Mesendoderm (in vitro differentiated cells): ENCODE data around the gene SLC23A2.
"Not testable (repeated sequence)": the region's sequence is repeated elsewhere in the genome, so short reads cannot be mapped to it uniquely, and the experiment has no call there.

Experiments
- DNase-seq: peaks from one replicate; pipeline ENCODE4 v3.0.0; 2013
- H2AK5ac ChIP-seq: 2 replicates; pipeline ENCODE4 v1.6.1; 2013; ENCODE audit warnings: low read length, inconsistent platforms
- H2BK120ac ChIP-seq: 2 replicates; pipeline ENCODE4 v1.6.1; 2013; ENCODE audit warnings: low read depth, mild to moderate bottlenecking, low read length, moderate library complexity, mixed read lengths
- H2BK15ac ChIP-seq: replicated peaks from 2 replicates; pipeline ENCODE4 v1.6.1; 2013; ENCODE audit warnings: low read depth, mild to moderate bottlenecking, moderate library complexity
- H2BK5ac ChIP-seq: 2 replicates; pipeline ENCODE4 v1.6.1; 2013; ENCODE audit warnings: low read length, inconsistent platforms
- H3K18ac ChIP-seq: 2 replicates; pipeline ENCODE4 v1.6.1; 2013; ENCODE audit warnings: mild to moderate bottlenecking, low read length, mixed read lengths
- H3K23ac ChIP-seq: one replicate; pipeline ENCODE4 v1.6.1; 2013; ENCODE audit warnings: low read length
- H3K27ac ChIP-seq: 2 replicates; pipeline ENCODE4 v1.5.1; 2013; ENCODE audit warnings: low read depth, mild to moderate bottlenecking, inconsistent platforms, low read length, moderate library complexity
- H3K27me3 ChIP-seq: 2 replicates; pipeline ENCODE4 v1.6.1; 2013; ENCODE audit warnings: low read length, control low read depth, mild to moderate bottlenecking, inconsistent platforms; ENCODE audit not compliant: insufficient read depth, poor library complexity
- H3K36me3 ChIP-seq: 2 replicates; pipeline ENCODE4 v1.6.1; 2013; ENCODE audit warnings: low read length, inconsistent platforms; ENCODE audit not compliant: control insufficient read depth, insufficient read depth
- H3K4ac ChIP-seq: one replicate; pipeline ENCODE4 v1.6.1; 2013; ENCODE audit warnings: low read depth, mild to moderate bottlenecking, low read length, moderate library complexity
- H3K4me1 ChIP-seq: 2 replicates; pipeline ENCODE4 v1.6.1; 2013; ENCODE audit warnings: low read depth, low read length, inconsistent platforms; ENCODE audit not compliant: control insufficient read depth
- H3K4me2 ChIP-seq: 2 replicates; pipeline ENCODE4 v1.6.1; 2013; ENCODE audit warnings: low read length
- H3K4me3 ChIP-seq: 2 replicates; pipeline ENCODE4 v1.5.1; 2013; ENCODE audit warnings: mild to moderate bottlenecking, low read length
- H3K56ac ChIP-seq: one replicate; pipeline ENCODE4 v1.6.1; 2013; ENCODE audit warnings: low read length
- H3K79me1 ChIP-seq: 2 replicates; pipeline ENCODE4 v1.6.1; 2013; ENCODE audit warnings: low read length, inconsistent platforms
- H3K79me2 ChIP-seq: 2 replicates; pipeline ENCODE4 v1.6.1; 2013; ENCODE audit warnings: mild to moderate bottlenecking, low read length; ENCODE audit not compliant: control insufficient read depth, insufficient read depth
- H3K9ac ChIP-seq: 2 replicates; pipeline ENCODE4 v1.6.1; 2013; ENCODE audit warnings: low read length, inconsistent platforms
- H4K5ac ChIP-seq: one replicate; pipeline ENCODE4 v1.6.1; 2013; ENCODE audit warnings: low read length
- H4K8ac ChIP-seq: one replicate; pipeline ENCODE4 v1.6.1; 2013; ENCODE audit warnings: low read depth, mild to moderate bottlenecking, control low read depth, low read length, moderate library complexity
- WGBS: extraction: QIAGEN DNeasy Blood & Tissue Kit; methylation state at CpG from one replicate; pipeline ENCODE4 v1.1.7; 2013; ENCODE audit warnings: low lambda C conversion rate, missing lambda C conversion rate; ENCODE audit not compliant: insufficient coverage; ENCODE audit errors: extremely low coverage; 5-methylcytosine and 5-hydroxymethylcytosine counted together

Gene SLC23A2

DNA sequence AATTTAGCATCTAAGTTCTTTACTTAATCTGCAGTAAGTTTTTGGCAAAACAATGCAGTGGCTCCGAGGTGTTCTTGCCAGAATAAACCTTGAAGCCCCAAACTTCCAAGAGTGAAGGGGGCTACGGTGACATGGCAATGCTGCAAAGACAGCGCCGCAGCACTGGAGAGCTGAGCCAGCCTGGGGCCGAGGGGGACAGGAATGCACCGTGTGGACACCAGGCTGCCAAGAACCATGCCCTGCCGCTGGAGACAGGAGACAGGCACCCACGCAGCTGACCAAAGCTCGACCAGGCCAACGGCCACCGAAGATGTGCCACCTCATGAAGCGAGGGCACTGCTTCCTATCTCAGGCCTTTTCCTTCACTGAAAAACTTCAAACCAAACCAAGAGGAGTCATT, 146.2 kb downstream of the SLC23A2 start:
- H3K9ac ChIP-seq = no peak overlapping the region
- WGBS = no CpG with 5 or more reads among the region's 12 CpGs
- H3K79me1 ChIP-seq = no peaks in the 10 kb centered on the region
- no peak for DNase-seq
- H3K36me3 ChIP-seq = no peaks in the 10 kb centered on the region
- H3K56ac ChIP-seq = no peak overlapping the region
- no peak overlapping the region for H3K27ac ChIP-seq
- no peaks in the 10 kb centered on the region for H3K4me1 ChIP-seq
- no peak overlapping the region for H2BK15ac ChIP-seq
- no peak overlapping the region for H3K4me2 ChIP-seq
- no peak overlapping the region for H4K5ac ChIP-seq
- H2AK5ac ChIP-seq = no peak overlapping the region
- H3K4me3 ChIP-seq = no peak overlapping the region
- no peak overlapping the region for H3K4ac ChIP-seq
- H4K8ac ChIP-seq = no peak overlapping the region
- no peaks in the 10 kb centered on the region for H3K79me2 ChIP-seq
- H3K23ac ChIP-seq = no peak overlapping the region
- no peak overlapping the region for H2BK120ac ChIP-seq
- H3K27me3 ChIP-seq = no peaks in the 10 kb centered on the region
- no peak overlapping the region for H3K18ac ChIP-seq
- no peak overlapping the region for H2BK5ac ChIP-seq

DNA sequence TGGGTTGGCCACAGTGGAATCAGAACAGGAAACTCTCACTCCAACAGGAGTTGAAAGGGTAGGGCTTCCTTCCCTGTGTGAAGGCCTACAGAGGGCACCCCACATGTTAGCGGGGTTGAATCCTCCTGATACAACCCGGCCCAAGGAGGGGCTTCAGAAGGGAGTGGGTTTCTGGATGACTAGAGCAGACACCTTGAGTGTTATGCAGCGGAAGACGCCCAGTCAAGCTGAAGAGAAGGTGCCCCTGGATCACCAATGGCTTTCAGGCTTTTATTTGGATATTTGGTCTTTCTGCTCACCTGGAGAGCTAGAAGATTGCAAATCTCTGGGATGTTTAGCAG, 146.8 kb downstream of the SLC23A2 start:
- no peak overlapping the region for H3K9ac ChIP-seq
- no peak overlapping the region for H4K8ac ChIP-seq
- no peaks in the 10 kb centered on the region for H3K4me1 ChIP-seq
- no peak overlapping the region for H3K4ac ChIP-seq
- H3K18ac ChIP-seq = no peak overlapping the region
- no peak overlapping the region for H3K4me3 ChIP-seq
- DNase-seq = no peak
- no peaks in the 10 kb centered on the region for H3K79me2 ChIP-seq
- no peak overlapping the region for H3K56ac ChIP-seq
- no peak overlapping the region for H2AK5ac ChIP-seq
- no peaks in the 10 kb centered on the region for H3K27me3 ChIP-seq
- H3K23ac ChIP-seq = no peak overlapping the region
- no CpG with 5 or more reads among the region's 4 CpGs for WGBS
- no peak overlapping the region for H3K27ac ChIP-seq
- no peak overlapping the region for H3K4me2 ChIP-seq
- H2BK15ac ChIP-seq = no peak overlapping the region
- no peak overlapping the region for H2BK5ac ChIP-seq
- H3K79me1 ChIP-seq = no peaks in the 10 kb centered on the region
- no peak overlapping the region for H2BK120ac ChIP-seq
- no peaks in the 10 kb centered on the region for H3K36me3 ChIP-seq
- no peak overlapping the region for H4K5ac ChIP-seq

DNA sequence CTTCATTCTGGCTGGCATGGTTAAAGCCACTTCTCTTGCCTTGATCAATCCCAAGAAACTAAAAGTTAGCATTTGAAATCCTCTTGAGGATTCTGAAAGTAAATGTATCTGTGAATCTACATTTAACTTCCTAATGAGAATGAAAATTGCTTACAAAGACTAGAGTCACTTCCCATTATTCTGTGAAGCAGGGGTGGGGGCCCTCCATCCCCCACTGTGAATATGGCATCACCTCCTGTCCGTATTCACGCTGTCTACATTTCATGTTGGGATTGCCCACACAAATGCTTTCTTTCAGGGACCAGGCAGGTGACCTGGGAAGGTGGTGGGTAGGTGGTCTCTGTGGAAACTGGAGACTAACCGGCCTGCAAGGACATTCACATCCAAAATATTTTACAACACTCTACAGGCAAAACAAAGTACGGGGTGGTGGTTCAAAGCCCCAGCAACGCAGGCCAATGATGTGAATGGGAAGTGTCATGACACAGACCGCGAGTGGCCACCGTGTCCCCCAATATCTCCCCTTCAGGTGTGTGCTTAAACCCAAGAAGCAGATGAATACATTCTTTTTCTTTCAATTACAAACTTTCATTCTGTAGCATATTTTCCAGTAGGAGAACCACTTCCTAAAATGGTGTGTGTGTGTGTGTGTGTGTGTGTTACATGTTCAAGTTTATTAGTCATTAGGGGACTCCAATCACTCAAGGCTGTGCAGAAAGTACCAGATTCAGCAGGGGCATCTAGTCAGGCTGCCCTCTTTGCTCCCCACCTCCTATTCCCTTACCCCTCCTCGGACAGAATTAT, 147.4 kb downstream of the SLC23A2 start:
- Histone ChIP-seq H2BK15ac (no peak overlapping the region), H3K4me3 (no peak overlapping the region), H3K27me3 (no peaks in the 10 kb centered on the region), H3K27ac (no peak overlapping the region), H3K79me1 (no peaks in the 10 kb centered on the region), H3K4ac (no peak overlapping the region), H3K4me1 (no peaks in the 10 kb centered on the region), H3K4me2 (no peak overlapping the region), H3K36me3 (no peaks in the 10 kb centered on the region), H3K56ac (no peak overlapping the region), H4K8ac (no peak overlapping the region), H3K9ac (no peak overlapping the region), H3K79me2 (no peaks in the 10 kb centered on the region), H2BK120ac (no peak overlapping the region), H2AK5ac (no peak overlapping the region), H4K5ac (no peak overlapping the region), H3K18ac (no peak overlapping the region), H3K23ac (no peak overlapping the region), H2BK5ac (no peak overlapping the region)
- no peak for DNase-seq
- no CpG with 5 or more reads among the region's 9 CpGs for WGBS

DNA sequence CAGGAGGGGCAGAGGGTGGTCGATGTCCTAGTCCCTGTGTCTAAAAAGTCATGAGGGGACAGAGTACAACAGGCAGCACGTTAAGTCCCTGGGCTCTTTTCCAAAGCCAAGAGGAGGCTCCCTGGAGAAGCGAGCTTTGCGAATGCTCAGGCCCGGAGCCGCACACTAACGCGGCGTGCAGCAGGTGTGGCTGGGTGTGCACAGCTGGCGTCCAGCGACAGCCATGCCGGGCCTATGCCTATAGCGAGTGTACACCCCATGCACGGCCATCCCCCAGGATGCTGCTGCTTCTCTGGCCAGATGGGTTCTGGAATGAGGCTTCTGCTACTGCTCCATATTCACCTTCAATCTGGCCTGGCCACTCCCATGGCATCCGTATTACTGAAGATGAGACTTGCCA, 148.3 kb downstream of the SLC23A2 start:
- Histone ChIP-seq H3K56ac (no peak overlapping the region), H3K79me2 (no peaks in the 10 kb centered on the region), H3K27ac (no peak overlapping the region), H3K9ac (no peak overlapping the region), H4K5ac (no peak overlapping the region), H2BK15ac (no peak overlapping the region), H3K4ac (no peak overlapping the region), H4K8ac (no peak overlapping the region), H3K4me1 (no peaks in the 10 kb centered on the region), H3K36me3 (no peaks in the 10 kb centered on the region), H3K4me2 (no peak overlapping the region), H3K27me3 (no peaks in the 10 kb centered on the region), H3K79me1 (no peaks in the 10 kb centered on the region), H3K4me3 (no peak overlapping the region), H3K23ac (no peak overlapping the region), H2AK5ac (no peak overlapping the region), H2BK120ac (no peak overlapping the region), H3K18ac (no peak overlapping the region), H2BK5ac (no peak overlapping the region)
- no peak for DNase-seq
- WGBS = no CpG with 5 or more reads among the region's 15 CpGs

DNA sequence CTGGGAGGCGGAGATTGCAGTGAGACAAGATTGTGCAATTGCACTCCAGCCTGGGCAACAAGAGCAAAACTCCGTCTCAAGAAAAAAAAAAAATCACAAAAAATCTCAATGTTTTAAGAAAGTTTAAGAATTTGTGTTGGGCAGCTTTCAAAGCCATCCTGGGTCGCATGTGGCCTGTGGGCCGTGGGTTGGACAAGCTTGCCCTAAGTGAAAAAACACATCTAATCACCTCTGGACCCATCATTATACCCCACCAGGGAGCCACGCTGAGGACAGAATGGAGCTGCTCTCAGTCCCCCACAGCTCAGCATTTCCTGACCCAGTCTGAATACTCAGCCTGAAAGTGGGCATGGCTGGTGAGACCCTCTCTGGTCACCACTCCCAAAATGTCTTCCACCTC, 150.3 kb downstream of the SLC23A2 start:
- H2BK15ac ChIP-seq = no peak overlapping the region
- no peak overlapping the region for H2BK5ac ChIP-seq
- H4K5ac ChIP-seq = no peak overlapping the region
- no peak overlapping the region for H3K9ac ChIP-seq
- H3K79me2 ChIP-seq = no peaks in the 10 kb centered on the region
- no peaks in the 10 kb centered on the region for H3K36me3 ChIP-seq
- no peak overlapping the region for H3K4me3 ChIP-seq
- no peak overlapping the region for H3K27ac ChIP-seq
- no peaks in the 10 kb centered on the region for H3K79me1 ChIP-seq
- H4K8ac ChIP-seq = no peak overlapping the region
- H3K4me1 ChIP-seq = no peaks in the 10 kb centered on the region
- H2BK120ac ChIP-seq = no peak overlapping the region
- H3K18ac ChIP-seq = no peak overlapping the region
- no peak overlapping the region for H3K4ac ChIP-seq
- H3K56ac ChIP-seq = no peak overlapping the region
- H3K27me3 ChIP-seq = no peaks in the 10 kb centered on the region
- no CpG with 5 or more reads among the region's 5 CpGs for WGBS
- no peak overlapping the region for H3K4me2 ChIP-seq
- no peak for DNase-seq
- no peak overlapping the region for H3K23ac ChIP-seq
- H2AK5ac ChIP-seq = no peak overlapping the region

DNA sequence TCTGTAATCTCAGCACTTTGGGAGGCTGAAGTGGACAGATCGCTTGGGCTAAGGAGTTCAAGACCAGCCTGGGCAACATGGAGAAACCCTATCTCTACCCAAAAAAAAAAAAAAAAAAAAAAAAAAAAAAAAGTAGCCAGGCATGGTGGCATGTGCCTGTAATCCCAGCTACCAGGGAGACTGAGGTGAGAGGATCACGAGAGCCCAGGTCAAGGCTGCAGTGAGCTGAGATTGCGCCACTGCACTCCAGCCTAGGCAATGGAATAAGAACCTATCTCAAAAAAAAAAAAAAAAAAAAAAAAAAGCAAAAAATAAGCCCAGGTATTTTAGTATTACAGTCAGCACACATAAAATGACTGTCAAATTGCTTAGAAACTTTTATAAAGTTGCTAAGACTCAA, 152.5 kb downstream of the SLC23A2 start:
- not testable (repeated sequence) for H2AK5ac ChIP-seq, H4K5ac ChIP-seq, H4K8ac ChIP-seq, H3K23ac ChIP-seq, H3K4me3 ChIP-seq, H3K79me1 ChIP-seq, H3K56ac ChIP-seq, H2BK120ac ChIP-seq, H3K9ac ChIP-seq, H2BK15ac ChIP-seq, H3K27me3 ChIP-seq, H3K4me2 ChIP-seq, H3K79me2 ChIP-seq, H2BK5ac ChIP-seq, H3K36me3 ChIP-seq, H3K18ac ChIP-seq, H3K4ac ChIP-seq, H3K27ac ChIP-seq, DNase-seq, H3K4me1 ChIP-seq
- WGBS = no CpG with 5 or more reads among the region's 3 CpGs
